Endothelial cell of umbilical vein (primary cell): Measurements from ENCODE around the gene TMEM208. TPM values are rescaled to one million over a fixed set of nuclear protein-coding genes. Genes with fewer than 3 reads are reported as not detected.

Experiments
- BruUV-seq: library from RNA; stranded (reverse); fragments of 400-500 nt; replicated peaks from 2 replicates; lab custom pipeline; 2021; lab: Mats Ljungman, UMichigan
- CTCF ChIA-PET: fragments of 300-600, 350-600 bp; sonication (Branson Sonifier 250); formaldehyde crosslinking; loops from one replicate; lab custom pipeline; 2021; ENCODE audit warnings: antibody characterized with exemption, inconsistent platforms; lab: Charles Lee
- POLR2A ChIA-PET: fragments of 300-600, 350-600 bp; sonication (Branson Sonifier 250); formaldehyde crosslinking; loops from one replicate; lab custom pipeline; 2021; ENCODE audit warnings: antibody characterized with exemption, inconsistent platforms; lab: Charles Lee
- DNase-seq: peaks from one replicate; pipeline ENCODE4 v3.0.0-alpha.2; 2011; ENCODE audit warnings: low read depth, low spot score
- FAIRE-seq: peaks from 2 replicates; lab custom pipeline; 2011; peaks lifted over from hg19 to GRCh38; lab: Jason Lieb, UNC
- H2AFZ ChIP-seq: 2 replicates; pipeline ENCODE4 v1.6.0; 2012; ENCODE audit warnings: low read depth, low read length, control low read depth, inconsistent platforms
- H3K27ac ChIP-seq: 2 replicates; pipeline ENCODE4 v1.5.1; 2011; ENCODE audit warnings: low read depth, mild to moderate bottlenecking, control low read depth, low read length, moderate library complexity; ENCODE audit not compliant: insufficient read depth
- H3K27me3 ChIP-seq, 2 experiments: 2 replicates each; pipeline versions ENCODE4 v1.6.0 to v1.6.1; 2011; ENCODE audit warnings: low read length in 2 of 2, mixed read lengths in 1 of 2; ENCODE audit not compliant: control insufficient read depth in 2 of 2, insufficient read depth in 2 of 2
- H3K36me3 ChIP-seq, 2 experiments: 2 replicates in 1 of 2; 3 replicates in 1 of 2; pipeline ENCODE4 v1.5.1; 2011; ENCODE audit warnings: low read length in 2 of 2, mild to moderate bottlenecking in 1 of 2, moderate library complexity in 1 of 2; ENCODE audit not compliant: control insufficient read depth in 2 of 2, insufficient read depth in 2 of 2; ENCODE audit errors: extremely low read depth in 1 of 2
- H3K4me1 ChIP-seq: 3 replicates; pipeline ENCODE4 v1.5.1; 2011; ENCODE audit warnings: mild to moderate bottlenecking, low read length; ENCODE audit not compliant: control insufficient read depth, insufficient read depth; ENCODE audit errors: extremely low read depth
- H3K4me2 ChIP-seq: 2 replicates; pipeline ENCODE4 v1.6.1; 2011; ENCODE audit warnings: low read length, control low read depth, mixed read lengths; ENCODE audit not compliant: insufficient read depth
- H3K4me3 ChIP-seq, 3 experiments: fragments of 200-600 bp in 1 of 3; sonication (generic), shearing (Covaris generic) in 1 of 3; replicated peaks in 1 of 3; 2 replicates each; pipeline ENCODE4 v1.5.1; 2011 to 2016; ENCODE audit warnings: control low read depth in 3 of 3, low read length in 3 of 3, mild to moderate bottlenecking in 2 of 3, inconsistent platforms in 1 of 3, low read depth in 1 of 3, moderate library complexity in 1 of 3; ENCODE audit not compliant: insufficient read depth in 1 of 3
- H3K79me2 ChIP-seq: 2 replicates; pipeline ENCODE4 v1.6.0; 2012; ENCODE audit warnings: low read length, inconsistent platforms; ENCODE audit not compliant: control insufficient read depth, insufficient read depth
- H3K9ac ChIP-seq: replicated peaks from 2 replicates; pipeline ENCODE3; 2011; ENCODE audit warnings: low read length, control low read depth; ENCODE audit not compliant: insufficient read depth; ENCODE audit errors: extremely low read depth
- H3K9me1 ChIP-seq: replicated peaks from 3 replicates; pipeline ENCODE4 v1.6.0; 2011; ENCODE audit warnings: mild to moderate bottlenecking, low read length; ENCODE audit not compliant: control insufficient read depth, insufficient read depth; ENCODE audit errors: extremely low read depth
- H3K9me3 ChIP-seq: replicated peaks from 2 replicates; pipeline ENCODE4 v1.5.1; 2012; ENCODE audit warnings: low read length, inconsistent platforms; ENCODE audit not compliant: control insufficient read depth, insufficient read depth
- H4K20me1 ChIP-seq: replicated peaks from 2 replicates; pipeline ENCODE3; 2011; ENCODE audit warnings: mild to moderate bottlenecking, low read length; ENCODE audit not compliant: control insufficient read depth, insufficient read depth; ENCODE audit errors: extremely low read depth
- EZH2 ChIP-seq: IDR thresholded peaks from 2 replicates; pipeline ENCODE4 v1.6.1; 2012; ENCODE audit warnings: borderline replicate concordance, low read depth, mild to moderate bottlenecking, moderate library complexity, low read length, inconsistent platforms; ENCODE audit not compliant: severe bottlenecking
- FOS ChIP-seq: IDR thresholded peaks from 2 replicates; pipeline ENCODE4 v1.6.1; 2011; ENCODE audit warnings: mild to moderate bottlenecking, low read length, moderate library complexity, borderline replicate concordance; ENCODE audit not compliant: insufficient read depth
- GATA2 ChIP-seq: IDR thresholded peaks from 2 replicates; pipeline ENCODE4 v1.7.0; 2011; ENCODE audit warnings: low read depth, mild to moderate bottlenecking, moderate library complexity, mixed read lengths, low read length; ENCODE audit not compliant: insufficient read length, insufficient read depth
- JUN ChIP-seq: IDR thresholded peaks from 2 replicates; pipeline ENCODE4 v1.6.1; 2011; ENCODE audit warnings: borderline replicate concordance, low read depth; ENCODE audit not compliant: insufficient read length, insufficient read depth
- MYC ChIP-seq: IDR thresholded peaks from one replicate; pipeline ENCODE4 v1.6.1; 2011; ENCODE audit warnings: mild to moderate bottlenecking, low read depth, low read length
- POLR2A ChIP-seq: IDR thresholded peaks from 2 replicates; pipeline ENCODE4 v1.6.1; 2012; ENCODE audit warnings: low read depth, mild to moderate bottlenecking, control low read depth, low read length
- POLR2AphosphoS5 ChIP-seq: IDR thresholded peaks from 2 replicates; pipeline ENCODE4 v1.6.1; 2012; ENCODE audit warnings: low read depth, mild to moderate bottlenecking, control low read depth, low read length, moderate library complexity; ENCODE audit not compliant: insufficient read depth
- dilution Hi-C: fragments of 300-500 bp; cut with MboI; formaldehyde crosslinking; loops from one replicate; pipeline ENCODE4 v1.15.0; 2019; ENCODE audit warnings: low sequenced_read_pairs; ENCODE audit not compliant: extremely low pct_ligation_motif_present
- intact Hi-C: fragments of 100-400 bp; cut with micrococcal nuclease; formaldehyde crosslinking; loops from one replicate; pipeline ENCODE4 v1.10.0; 2022
- polyA plus RNA-seq, 4 experiments: library from polyadenylated mRNA; depleted of rRNA in 3 of 4; stranded (reverse) in 3 of 4; unstranded in 1 of 4; fragments of >200 nt; gene quantifications; 2 replicates each; pipeline versions ENCODE4 v1.2.1 to v1.2.3, GENCODE V29; 2011 to 2012; ENCODE audit warnings: missing spikeins in 1 of 4
- total RNA-seq: library from RNA; stranded (reverse); gene quantifications from 2 replicates; pipeline ENCODE4 v1.2.3, GENCODE V29; 2021
- TF ChIP-seq, protein P1 (sequence below): IDR thresholded peaks from 2 replicates; pipeline ENCODE4 v1.6.1; 2011; ENCODE audit not compliant: insufficient read depth, insufficient read length
- TF ChIP-seq, protein P2 (sequence below), 2 donors: IDR thresholded peaks; 1 replicate in 1 of 2; 2 replicates in 1 of 2; pipeline ENCODE4 v1.5.1; 2011; ENCODE audit warnings: low read length in 2 of 2, mild to moderate bottlenecking in 2 of 2, moderate library complexity in 2 of 2, control low read depth in 1 of 2, inconsistent platforms in 1 of 2, low read depth in 1 of 2; ENCODE audit not compliant: insufficient read depth in 1 of 2; ENCODE audit errors: extremely low read depth in 1 of 2

The TMEM208 gene
- total and polyA plus RNA-seq, 2 donors (not counting 3 experiments of a cell fraction or from before 2014, with no cell fraction given), result 35.3 to 94.0 TPM

DNA sequence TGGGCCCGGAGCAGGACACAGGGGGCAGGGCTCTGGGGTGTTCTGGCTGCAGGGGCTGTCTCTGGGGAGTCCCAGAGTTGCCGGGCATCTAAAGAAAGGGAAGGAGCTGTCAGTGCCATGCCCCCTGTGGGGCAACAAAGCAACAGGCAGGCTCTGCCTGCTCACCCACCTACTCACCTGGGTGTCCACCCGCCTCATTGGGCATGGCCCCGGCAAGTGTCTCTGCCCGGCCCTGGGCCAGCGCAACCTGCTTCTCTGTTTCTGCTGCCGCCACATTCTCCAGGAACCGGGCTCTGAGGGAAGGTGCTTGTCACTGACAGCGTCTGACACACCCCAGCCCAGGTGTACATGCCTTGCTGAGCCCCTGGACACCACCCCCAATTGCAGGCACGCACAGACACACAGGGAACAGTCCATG, 7.3 kb downstream of the TMEM208 start:
- peaks cover 2% of the 10 kb centered on the region for H3K79me2 ChIP-seq
- no peak overlapping the region for H3K4me3 ChIP-seq
- dilution Hi-C loops, result no loop called here
- TF ChIP-seq, protein P1, sequence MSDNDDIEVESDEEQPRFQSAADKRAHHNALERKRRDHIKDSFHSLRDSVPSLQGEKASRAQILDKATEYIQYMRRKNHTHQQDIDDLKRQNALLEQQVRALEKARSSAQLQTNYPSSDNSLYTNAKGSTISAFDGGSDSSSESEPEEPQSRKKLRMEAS, result no peak
- TF ChIP-seq JUN, result no peak
- no peak for TF ChIP-seq FOS
- TF ChIP-seq, protein P2, sequence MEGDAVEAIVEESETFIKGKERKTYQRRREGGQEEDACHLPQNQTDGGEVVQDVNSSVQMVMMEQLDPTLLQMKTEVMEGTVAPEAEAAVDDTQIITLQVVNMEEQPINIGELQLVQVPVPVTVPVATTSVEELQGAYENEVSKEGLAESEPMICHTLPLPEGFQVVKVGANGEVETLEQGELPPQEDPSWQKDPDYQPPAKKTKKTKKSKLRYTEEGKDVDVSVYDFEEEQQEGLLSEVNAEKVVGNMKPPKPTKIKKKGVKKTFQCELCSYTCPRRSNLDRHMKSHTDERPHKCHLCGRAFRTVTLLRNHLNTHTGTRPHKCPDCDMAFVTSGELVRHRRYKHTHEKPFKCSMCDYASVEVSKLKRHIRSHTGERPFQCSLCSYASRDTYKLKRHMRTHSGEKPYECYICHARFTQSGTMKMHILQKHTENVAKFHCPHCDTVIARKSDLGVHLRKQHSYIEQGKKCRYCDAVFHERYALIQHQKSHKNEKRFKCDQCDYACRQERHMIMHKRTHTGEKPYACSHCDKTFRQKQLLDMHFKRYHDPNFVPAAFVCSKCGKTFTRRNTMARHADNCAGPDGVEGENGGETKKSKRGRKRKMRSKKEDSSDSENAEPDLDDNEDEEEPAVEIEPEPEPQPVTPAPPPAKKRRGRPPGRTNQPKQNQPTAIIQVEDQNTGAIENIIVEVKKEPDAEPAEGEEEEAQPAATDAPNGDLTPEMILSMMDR (IDR thresholded peaks at IDR 0.05; ENCODE audit: extremely low read depth in 1 of 2, insufficient read depth in 1 of 2, low read depth in 1 of 2, low read length in 2 of 2), result no peak
- no peak for TF ChIP-seq POLR2AphosphoS5
- TF ChIP-seq MYC, result no peak
- TF ChIP-seq EZH2, result no peak
- no peak for TF ChIP-seq POLR2A
- no peak for TF ChIP-seq GATA2
- no peak for FAIRE-seq
- BruUV-seq, result no TSS peak
- no peaks in the 10 kb centered on the region for H3K4me1 ChIP-seq
- ChIA-PET CTCF (interaction anchor here (1.3 to 1.8 kb wide), 2 partner anchors 10 to 166 kb away, joined by 3 to 4 read pairs; no protein-coding TSS in a partner anchor), POLR2A (no interaction called here)
- DNase-seq, result no peak
- no peaks in the 10 kb centered on the region for H3K27me3 ChIP-seq
- H4K20me1 ChIP-seq, result no peaks in the 10 kb centered on the region
- H3K9me3 ChIP-seq, result no peaks in the 10 kb centered on the region
- no peak overlapping the region for H3K4me2 ChIP-seq
- H3K9ac ChIP-seq, result no peak overlapping the region
- H2AFZ ChIP-seq, result no peak overlapping the region
- H3K27ac ChIP-seq, result no peak overlapping the region
- intact Hi-C loops, result no loop called here
- H3K36me3 ChIP-seq, result peaks cover 21 to 77% of the 10 kb centered on the region in 2 experiments
- no peaks in the 10 kb centered on the region for H3K9me1 ChIP-seq
